Right atrium auricular region (tissue), 2 donors: ENCODE data around the gene STOM. TPM values are rescaled to one million over a fixed set of nuclear protein-coding genes. Genes with fewer than 3 reads are reported as not detected.

Experiments used
- DNase-seq: peaks from one replicate; pipeline ENCODE4 v3.0.0-alpha.2; 2019; ENCODE audit warnings: low spot score
- H3K27ac ChIP-seq, 2 donors: fragments of 200-600 bp; sonication (generic); 1 replicate in 1 of 2; 2 replicates in 1 of 2; pipeline ENCODE4 v1.5.1; 2016 to 2019
- H3K27me3 ChIP-seq, 2 donors: fragments of 200-600 bp; sonication (generic); one replicate each; pipeline versions ENCODE4 v1.5.1 to v1.6.0; 2017 to 2019
- H3K36me3 ChIP-seq: fragments of 200-600 bp; sonication (generic); one replicate; pipeline ENCODE4 v1.5.1; 2016
- H3K4me1 ChIP-seq, 2 donors: fragments of 200-600 bp; sonication (generic); one replicate each; pipeline versions ENCODE4 v1.5.1 to v1.6.0; 2017 to 2019
- H3K4me3 ChIP-seq, 2 donors: fragments of 200-600 bp; sonication (generic); 1 replicate in 1 of 2; 2 replicates in 1 of 2; pipeline ENCODE4 v1.5.1; 2017 to 2019; ENCODE audit warnings: mild to moderate bottlenecking in 1 of 2, moderate library complexity in 1 of 2
- H3K9me3 ChIP-seq, 2 donors: fragments of 200-600 bp; sonication (generic); one replicate each; pipeline ENCODE4 v1.5.1; 2019
- CTCF ChIP-seq, 2 donors: fragments of 200-600 bp; sonication (generic); IDR thresholded peaks; one replicate each; pipeline ENCODE4 v1.5.1; 2019; ENCODE audit warnings: antibody characterized with exemption in 2 of 2
- total RNA-seq, 2 donors: library from RNA; depleted of rRNA; stranded (reverse); fragments of >200 nt; gene quantifications; one replicate each; pipeline ENCODE4 v1.1.0, GENCODE V29; 2016

Gene STOM
- total RNA-seq, 2 donors from 2014 or later, result 152 to 173 TPM

GRCh38 chr9:121376214-121376830 lies 6.3 kb upstream of the STOM start:
- no peaks in the 10 kb centered on the region for H3K9me3 ChIP-seq
- H3K4me1 ChIP-seq, result peaks cover 0 to 27% of the 10 kb centered on the region in 2 donors
- no peak for DNase-seq
- no peaks in the 10 kb centered on the region for H3K36me3 ChIP-seq
- peak in 1 of 2 donors; percentile 64 for TF ChIP-seq CTCF (IDR thresholded peaks at IDR 0.05)
- H3K27ac ChIP-seq, result no peak overlapping the region
- H3K27me3 ChIP-seq, result no peaks in the 10 kb centered on the region
- no peak overlapping the region for H3K4me3 ChIP-seq

GRCh38 chr9:121373011-121373729 lies 3.1 kb upstream of the STOM start:
- Histone ChIP-seq H3K9me3 (no peaks in the 10 kb centered on the region), H3K27ac (peak overlapping the region; percentile 95 to 98), H3K4me3 (no peak overlapping the region), H3K27me3 (no peaks in the 10 kb centered on the region), H3K36me3 (no peaks in the 10 kb centered on the region), H3K4me1 (peaks cover 0 to 42% of the 10 kb centered on the region in 2 donors)
- no peak for TF ChIP-seq CTCF (IDR thresholded peaks at IDR 0.05)
- DNase-seq, result no peak

GRCh38 chr9:121372239-121373010 lies 2.4 kb upstream of the STOM start:
- H3K4me1 ChIP-seq, result peaks cover 0 to 49% of the 10 kb centered on the region in 2 donors
- H3K27me3 ChIP-seq, result no peaks in the 10 kb centered on the region
- H3K4me3 ChIP-seq, result no peak overlapping the region
- no peak for TF ChIP-seq CTCF (IDR thresholded peaks at IDR 0.05)
- no peaks in the 10 kb centered on the region for H3K9me3 ChIP-seq
- H3K36me3 ChIP-seq, result no peaks in the 10 kb centered on the region
- peak overlapping the region; percentile 95 to 98 for H3K27ac ChIP-seq
- no peak for DNase-seq

- Histone ChIP-seq H3K27ac (peak overlapping the region; percentile 95 to 98), H3K36me3 (no peaks in the 10 kb centered on the region), H3K4me1 (peaks cover 0 to 57% of the 10 kb centered on the region in 2 donors), H3K27me3 (no peaks in the 10 kb centered on the region), H3K4me3 (no peak overlapping the region), H3K9me3 (no peaks in the 10 kb centered on the region)
- no peak for DNase-seq
- no peak for TF ChIP-seq CTCF (IDR thresholded peaks at IDR 0.05)
Measured at GRCh38 chr9:121371495-121372061, 1.5 kb upstream of the STOM start.

GRCh38 chr9:121368745-121369144 lies 1.3 kb downstream of the STOM start:
- peak overlapping the region; percentile 95 to 98 for H3K27ac ChIP-seq
- H3K9me3 ChIP-seq, result no peaks in the 10 kb centered on the region
- peaks cover 0 to 82% of the 10 kb centered on the region in 2 donors for H3K4me1 ChIP-seq

More at GRCh38 chr9:121368745-121369144, 1.3 kb downstream of the STOM start:
- peaks cover 5% of the 10 kb centered on the region for H3K36me3 ChIP-seq
- H3K27me3 ChIP-seq, result no peaks in the 10 kb centered on the region
- DNase-seq, result no peak
- no peak for TF ChIP-seq CTCF (IDR thresholded peaks at IDR 0.05)
- peak overlapping the region; percentile 72 to 77 for H3K4me3 ChIP-seq
